SW 1271 (cell line): ENCODE measurements around the gene RNU7-1.

Experiments used
- DNase-seq, 2 experiments: peaks; one replicate each; lab custom pipeline; 2025; lab: John Stamatoyannopoulos, UW

RNU7-1 gene

GRCh38 chr12:6965026-6965661 is 21.5 kb downstream of the RNU7-1 start:
- DNase-seq, result peak; percentile 35 to 45

GRCh38 chr12:6965714-6966113 is 22.1 kb downstream of the RNU7-1 start:
- DNase-seq, result no peak

GRCh38 chr12:6966351-6966750 is 22.7 kb downstream of the RNU7-1 start:
- DNase-seq, result no peak

GRCh38 chr12:6967651-6968100 is 24.1 kb downstream of the RNU7-1 start:
- no peak for DNase-seq

- no peak for DNase-seq
Observed at GRCh38 chr12:6968426-6968825, 24.8 kb downstream of the RNU7-1 start.

- peak in 1 of 2 experiments; percentile 34 for DNase-seq
Observed at GRCh38 chr12:6970096-6970527, 26.5 kb downstream of the RNU7-1 start.

GRCh38 chr12:6974180-6974579 is 30.6 kb downstream of the RNU7-1 start:
- DNase-seq, result no peak

- no peak for DNase-seq
Observed at GRCh38 chr12:6975297-6976032, 31.8 kb downstream of the RNU7-1 start.

GRCh38 chr12:6977653-6978052 is 34.0 kb downstream of the RNU7-1 start:
- DNase-seq, result no peak

- DNase-seq, result no peak
Observed at GRCh38 chr12:6978188-6978587, 34.6 kb downstream of the RNU7-1 start.

- DNase-seq, result no peak
Observed at GRCh38 chr12:6978611-6979011, 35.0 kb downstream of the RNU7-1 start.

GRCh38 chr12:6979021-6979420 is 35.4 kb downstream of the RNU7-1 start:
- no peak for DNase-seq

- DNase-seq, result no peak
Observed at GRCh38 chr12:6979453-6979852, 35.8 kb downstream of the RNU7-1 start.

- no peak for DNase-seq
Observed at GRCh38 chr12:6980075-6980474, 36.5 kb downstream of the RNU7-1 start.

GRCh38 chr12:6980740-6981139 is 37.1 kb downstream of the RNU7-1 start:
- no peak for DNase-seq

GRCh38 chr12:6981152-6982052 is 37.8 kb downstream of the RNU7-1 start:
- DNase-seq, result no peak

GRCh38 chr12:6982532-6982931 is 38.9 kb downstream of the RNU7-1 start:
- DNase-seq, result no peak

- no peak for DNase-seq
Observed at GRCh38 chr12:6987956-6988553, 44.4 kb downstream of the RNU7-1 start.
